Caco-2 (cell line): ENCODE results near the gene CAMK1D. TPM values are rescaled to one million over a fixed set of nuclear protein-coding genes. Genes with fewer than 3 reads are reported as not detected.

Experiments
- BruUV-seq: library from RNA; stranded (reverse); fragments of 400-500 nt; replicated peaks from 2 replicates; lab custom pipeline; 2021; lab: Mats Ljungman, UMichigan
- CTCF ChIA-PET: fragments of 300-600 bp; sonication (Branson Sonifier 250); formaldehyde crosslinking; loops from one replicate; lab custom pipeline; 2022; ENCODE audit warnings: antibody characterized with exemption; lab: Charles Lee
- POLR2A ChIA-PET: fragments of 300-600 bp; sonication (Branson Sonifier 250); formaldehyde crosslinking; loops from one replicate; lab custom pipeline; 2022; ENCODE audit warnings: antibody characterized with exemption; lab: Charles Lee
- DNase-seq, 2 experiments: peaks; one replicate each; pipeline versions ENCODE4 v3.0.0 to v3.0.0-alpha.2; 2020 to 2022
- H3K27me3 ChIP-seq: replicated peaks from 2 replicates; pipeline ENCODE4 v1.6.0; 2011; ENCODE audit warnings: low read length; ENCODE audit not compliant: control insufficient read depth, insufficient read depth
- H3K36me3 ChIP-seq: 2 replicates; pipeline ENCODE4 v1.5.1; 2011; ENCODE audit warnings: low read length; ENCODE audit not compliant: control insufficient read depth, insufficient read depth
- H3K4me1 ChIP-seq: fragments of 250-450 bp; sonication (Bioruptor Pico); 2 replicates; pipeline ENCODE4 v1.5.1; 2020; ENCODE audit warnings: mild to moderate bottlenecking
- H3K4me3 ChIP-seq: 2 replicates; pipeline ENCODE4 v1.5.1; 2011; ENCODE audit warnings: low read depth, mild to moderate bottlenecking, control low read depth, low read length
- H3K9me3 ChIP-seq: fragments of 250-450 bp; sonication (Bioruptor Pico); 2 replicates; pipeline ENCODE4 v1.5.1; 2020; ENCODE audit warnings: mild to moderate bottlenecking, moderate library complexity
- H3K27ac Mint-ChIP-seq: one replicate; pipeline ENCODE4 v1.8.0; 2022; ENCODE audit warnings: mixed read lengths; ENCODE audit not compliant: unreplicated experiment
- H3K27me3 Mint-ChIP-seq: one replicate; pipeline ENCODE4 v1.8.0; 2022; ENCODE audit warnings: mixed read lengths; ENCODE audit not compliant: insufficient read depth, unreplicated experiment
- H3K36me3 Mint-ChIP-seq: one replicate; pipeline ENCODE4 v1.8.0; 2022; ENCODE audit warnings: mild to moderate bottlenecking, mixed read lengths; ENCODE audit not compliant: insufficient read depth, unreplicated experiment
- H3K4me1 Mint-ChIP-seq: one replicate; pipeline ENCODE4 v1.8.0; 2022; ENCODE audit warnings: low read depth, mixed read lengths; ENCODE audit not compliant: unreplicated experiment
- H3K4me3 Mint-ChIP-seq: one replicate; pipeline ENCODE4 v1.8.0; 2022; ENCODE audit warnings: mild to moderate bottlenecking, moderate library complexity, mixed read lengths; ENCODE audit not compliant: unreplicated experiment
- H3K9me3 Mint-ChIP-seq: one replicate; pipeline ENCODE4 v1.8.0; 2022; ENCODE audit warnings: mixed read lengths; ENCODE audit not compliant: unreplicated experiment
- CTCF ChIP-seq, 2 experiments: fragments of 200-600 bp in 1 of 2; IDR thresholded peaks; 1 replicate in 1 of 2; 2 replicates in 1 of 2; pipeline versions ENCODE4 v1.5.1 to v1.8.0; 2011 to 2022; ENCODE audit warnings: antibody characterized with exemption in 1 of 2, control low read depth in 1 of 2, inconsistent platforms in 1 of 2, low read depth in 1 of 2, low read length in 1 of 2, mild to moderate bottlenecking in 1 of 2, moderate library complexity in 1 of 2; ENCODE audit not compliant: insufficient read depth in 1 of 2, severe bottlenecking in 1 of 2, unreplicated experiment in 1 of 2
- intact Hi-C: fragments of 100-400 bp; cut with micrococcal nuclease; formaldehyde crosslinking; loops from one replicate; pipeline ENCODE4 v1.10.0; 2022; ENCODE audit not compliant: unreplicated experiment
- total RNA-seq: library from RNA; stranded (reverse); gene quantifications from 2 replicates; pipeline ENCODE4 v1.2.3, GENCODE V29; 2022

Gene CAMK1D
- total RNA-seq, 1 experiment from 2014 or later = 10.9 TPM

GRCh38 chr10:12629767-12630165 lies 280.4 kb downstream of the CAMK1D start:
- intact Hi-C loops = no loop called here
- H3K4me3 Mint-ChIP-seq = no peak overlapping the region
- H3K27me3 Mint-ChIP-seq = no peaks in the 10 kb centered on the region
- peaks cover 24% of the 10 kb centered on the region for H3K4me1 Mint-ChIP-seq
- Histone ChIP-seq H3K4me3 (no peak overlapping the region), H3K9me3 (peaks cover 7% of the 10 kb centered on the region; the same call in 1 of the 2 replicates), H3K27me3 (no peaks in the 10 kb centered on the region), H3K4me1 (peaks cover 9% of the 10 kb centered on the region), H3K36me3 (no peaks in the 10 kb centered on the region; the same call in 1 of the 2 replicates)
- no peak for TF ChIP-seq CTCF (IDR thresholded peaks at IDR 0.05; ENCODE audit: insufficient read depth in 1 of 2, low read depth in 1 of 2, low read length in 1 of 2, severe bottlenecking in 1 of 2, unreplicated experiment in 1 of 2)
- no TSS peak for BruUV-seq
- H3K27ac Mint-ChIP-seq = no peak overlapping the region
- POLR2A ChIA-PET = no interaction called here
- peaks cover 18% of the 10 kb centered on the region for H3K9me3 Mint-ChIP-seq
- DNase-seq = no peak
- CTCF ChIA-PET = interaction anchor here (1.4 kb wide), 1 partner anchor 27 kb away, joined by 3 read pairs; no protein-coding TSS in a partner anchor
- no peaks in the 10 kb centered on the region for H3K36me3 Mint-ChIP-seq

DNA sequence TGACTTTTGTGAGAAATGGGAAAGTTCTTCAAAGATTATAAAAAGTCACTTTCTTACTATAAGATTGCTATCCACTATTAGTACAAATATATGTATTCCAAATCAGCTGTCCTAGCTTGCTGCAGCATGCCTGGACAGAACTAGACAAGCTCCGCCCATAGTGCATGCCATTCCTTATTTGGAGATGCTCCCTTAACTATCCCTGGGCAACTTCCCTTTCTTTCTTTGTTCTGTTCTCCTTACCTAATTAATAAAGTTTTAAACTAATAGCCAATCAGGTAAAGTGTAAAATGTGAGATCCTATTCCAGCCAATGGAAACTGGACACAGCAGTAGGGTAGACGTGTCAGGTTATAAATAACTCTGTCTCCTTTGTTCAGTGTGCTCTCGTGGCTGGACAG lies 281.9 kb downstream of the CAMK1D start:
- H3K27ac Mint-ChIP-seq = no peak overlapping the region
- Histone ChIP-seq H3K27me3 (no peaks in the 10 kb centered on the region), H3K9me3 (peaks cover 7% of the 10 kb centered on the region; the same call in 1 of the 2 replicates), H3K4me1 (peaks cover 9% of the 10 kb centered on the region), H3K36me3 (no peaks in the 10 kb centered on the region; the same call in 1 of the 2 replicates), H3K4me3 (no peak overlapping the region)
- peaks cover 20% of the 10 kb centered on the region for H3K4me1 Mint-ChIP-seq
- ChIA-PET POLR2A (interaction anchor here (0.6 kb wide), 1 partner anchor 1305 kb away, joined by 3 read pairs; no protein-coding TSS in a partner anchor), CTCF (no interaction called here)
- H3K27me3 Mint-ChIP-seq = no peaks in the 10 kb centered on the region
- H3K36me3 Mint-ChIP-seq = no peaks in the 10 kb centered on the region
- H3K4me3 Mint-ChIP-seq = no peak overlapping the region
- intact Hi-C loops = no loop called here
- no peak for DNase-seq
- no TSS peak for BruUV-seq
- H3K9me3 Mint-ChIP-seq = peaks cover 18% of the 10 kb centered on the region
- no peak for TF ChIP-seq CTCF (IDR thresholded peaks at IDR 0.05; ENCODE audit: insufficient read depth in 1 of 2, low read depth in 1 of 2, low read length in 1 of 2, severe bottlenecking in 1 of 2, unreplicated experiment in 1 of 2)

GRCh38 chr10:12631787-12632562 lies 282.6 kb downstream of the CAMK1D start:
- Mint-ChIP-seq H3K27me3 (no peaks in the 10 kb centered on the region), H3K27ac (no peak overlapping the region), H3K4me1 (peaks cover 17% of the 10 kb centered on the region), H3K4me3 (no peak overlapping the region), H3K9me3 (peaks cover 18% of the 10 kb centered on the region), H3K36me3 (no peaks in the 10 kb centered on the region)
- ChIA-PET POLR2A (no interaction called here), CTCF (no interaction called here)
- H3K36me3 ChIP-seq = no peaks in the 10 kb centered on the region; the same call in 1 of the 2 replicates
- TF ChIP-seq CTCF (IDR thresholded peaks at IDR 0.05; ENCODE audit: insufficient read depth in 1 of 2, low read depth in 1 of 2, low read length in 1 of 2, severe bottlenecking in 1 of 2, unreplicated experiment in 1 of 2) = no peak
- intact Hi-C loops = no loop called here
- BruUV-seq = no TSS peak
- no peak overlapping the region for H3K4me3 ChIP-seq
- H3K4me1 ChIP-seq = peaks cover 9% of the 10 kb centered on the region
- H3K27me3 ChIP-seq = no peaks in the 10 kb centered on the region
- no peak for DNase-seq
- H3K9me3 ChIP-seq = peaks cover 7% of the 10 kb centered on the region; the same call in 1 of the 2 replicates
